Raji (cell line): Measurements from ENCODE around the gene RDH8.

Source experiments
- POLR2A ChIP-seq: IDR thresholded peaks from 2 replicates; pipeline ENCODE4 v1.6.1; 2011; ENCODE audit warnings: low read depth, low read length, control low read depth; ENCODE audit not compliant: insufficient read depth

RDH8 gene

DNA sequence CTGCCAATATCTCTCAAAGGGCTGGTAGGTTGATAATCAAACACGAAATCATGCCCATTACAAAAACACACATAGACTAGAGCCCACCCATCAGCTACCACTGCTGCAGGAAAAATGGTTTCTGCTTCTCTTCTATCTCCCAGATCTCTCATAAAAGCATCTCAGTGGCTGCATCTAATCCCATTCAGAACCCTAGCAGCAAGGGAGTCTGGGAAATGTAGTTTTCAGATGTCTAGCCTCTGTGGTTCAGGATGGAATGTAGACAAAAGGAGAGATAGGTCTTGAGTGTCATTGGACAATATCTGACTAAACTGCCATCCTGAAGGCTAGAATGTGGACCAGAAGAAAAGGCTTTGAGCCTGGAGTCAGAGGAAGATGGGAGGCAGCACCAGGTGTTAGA is 32.1 kb downstream of the RDH8 start:
- no peak for TF ChIP-seq POLR2A

DNA sequence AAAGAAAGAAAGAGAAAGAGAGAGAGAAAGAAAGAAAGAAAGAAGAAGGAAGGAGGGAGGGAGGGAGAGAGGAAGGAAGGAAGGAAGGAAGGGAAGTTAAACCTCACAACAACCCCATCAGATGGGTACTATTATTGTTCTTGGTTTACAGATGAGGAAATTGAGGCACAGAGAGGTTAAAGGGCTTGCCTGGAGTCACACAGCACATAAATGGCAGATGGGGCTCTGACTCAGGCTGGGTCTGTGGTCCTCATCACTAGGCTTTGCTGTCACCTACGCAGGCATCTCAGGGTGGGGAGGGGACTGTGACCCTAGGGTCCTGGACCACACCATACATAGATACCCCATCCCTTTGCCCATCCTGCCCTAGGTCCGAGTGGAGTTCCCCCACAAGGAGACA is 36.3 kb downstream of the RDH8 start:
- no peak for TF ChIP-seq POLR2A

DNA sequence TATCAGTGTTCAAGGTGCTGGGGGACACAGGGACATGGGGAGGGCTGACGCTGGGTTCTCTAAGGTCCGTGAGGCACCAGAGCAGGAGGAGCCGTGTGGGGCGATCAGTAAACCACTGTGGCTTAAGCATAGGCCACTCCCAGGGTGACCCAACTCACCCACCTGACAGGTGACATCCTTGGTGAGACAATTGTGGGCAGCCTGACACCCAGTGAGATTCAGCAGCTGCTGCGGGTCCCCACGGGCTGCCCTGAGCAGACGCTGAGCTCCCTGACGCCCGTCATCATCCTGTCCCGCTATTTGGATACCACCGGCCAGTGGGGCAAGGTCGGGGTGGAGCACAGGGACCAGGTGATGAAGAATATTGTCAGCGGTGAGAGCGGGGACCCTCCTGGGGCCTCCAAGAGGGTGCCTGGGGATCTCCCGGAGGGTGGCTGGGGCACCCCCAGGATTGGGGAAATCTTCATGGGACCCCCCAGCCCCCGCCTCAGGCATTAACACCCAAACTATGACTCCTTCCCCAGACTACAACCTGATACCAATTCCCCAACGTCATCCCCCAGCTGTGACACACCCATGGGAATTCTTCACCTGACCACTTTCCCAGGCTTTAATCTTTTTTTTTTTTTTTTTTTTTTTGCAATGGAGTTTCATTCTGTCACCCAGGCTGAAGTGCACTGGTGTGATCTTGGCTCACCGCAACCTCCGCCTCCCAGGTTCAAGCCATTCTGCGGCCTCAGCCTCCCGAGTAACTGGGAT is 39.5 kb downstream of the RDH8 start:
- no peak for TF ChIP-seq POLR2A

DNA sequence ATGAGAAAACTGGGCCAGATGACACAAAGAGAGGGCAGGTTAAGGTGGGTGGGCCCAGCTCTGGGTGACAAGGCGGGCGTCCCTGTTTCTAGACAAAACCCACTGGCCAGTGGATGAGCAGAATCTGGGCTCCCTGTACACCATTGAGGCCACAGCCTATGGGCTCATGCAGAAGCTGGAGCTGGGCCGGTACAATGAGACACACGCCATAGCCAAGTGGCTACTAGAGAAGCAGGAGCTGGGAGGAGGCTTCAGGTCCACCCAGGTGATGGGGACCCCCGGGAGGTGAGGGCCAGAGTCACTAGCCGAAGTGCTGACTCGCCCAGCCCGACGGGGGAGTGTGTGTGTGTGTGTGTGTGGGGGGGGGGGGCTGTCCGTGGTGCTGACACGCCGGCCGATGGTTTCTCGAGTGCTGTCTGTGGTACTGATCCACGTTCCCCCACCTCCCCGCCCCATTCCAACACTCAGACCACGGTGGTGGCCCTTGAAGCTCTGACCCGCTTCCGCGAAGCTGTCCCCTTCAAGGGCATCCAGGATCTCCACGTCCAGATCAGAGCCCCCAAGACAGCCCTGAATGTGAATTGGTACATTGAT is 48.5 kb downstream of the RDH8 start:
- no peak for TF ChIP-seq POLR2A

DNA sequence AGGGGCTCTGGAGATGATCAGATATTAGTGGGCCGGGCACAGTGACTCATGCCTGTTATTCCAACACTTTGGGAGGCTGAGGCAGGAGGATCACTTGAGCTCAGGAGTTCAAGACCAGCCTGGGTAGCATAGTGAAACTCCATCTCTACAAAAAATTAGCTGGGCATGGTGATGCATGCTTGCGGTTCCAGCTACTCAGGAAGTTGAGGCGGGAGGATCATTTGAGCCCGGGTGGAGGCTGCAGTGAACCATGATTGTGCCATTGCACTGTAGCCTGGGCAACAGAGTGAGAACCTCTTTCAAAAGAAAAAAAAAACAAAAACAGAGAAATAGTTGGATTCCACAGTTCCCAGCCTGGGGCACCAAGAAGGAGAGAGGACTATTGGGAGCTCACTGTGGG is 54.9 kb downstream of the RDH8 start:
- no peak for TF ChIP-seq POLR2A

DNA sequence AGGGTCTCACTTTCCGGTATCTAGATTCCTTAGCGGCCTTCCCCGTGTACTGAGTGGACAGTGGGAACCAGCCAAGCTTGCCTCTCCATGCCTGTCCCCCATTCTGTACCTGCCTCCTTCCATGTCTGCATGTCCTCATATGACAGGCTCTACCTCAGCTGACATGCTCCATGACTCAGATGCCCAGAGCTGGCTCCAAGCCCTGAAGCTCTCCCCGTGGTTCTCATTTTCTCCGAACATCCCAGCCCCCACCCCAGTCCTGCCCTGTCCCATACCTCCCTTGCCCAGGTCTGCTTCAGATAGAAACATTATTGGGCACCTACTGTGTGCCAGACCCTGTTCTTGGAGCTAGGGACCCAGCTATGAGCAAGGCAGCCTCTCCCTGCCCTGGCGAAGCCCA is 55.8 kb downstream of the RDH8 start:
- TF ChIP-seq POLR2A = no peak

DNA sequence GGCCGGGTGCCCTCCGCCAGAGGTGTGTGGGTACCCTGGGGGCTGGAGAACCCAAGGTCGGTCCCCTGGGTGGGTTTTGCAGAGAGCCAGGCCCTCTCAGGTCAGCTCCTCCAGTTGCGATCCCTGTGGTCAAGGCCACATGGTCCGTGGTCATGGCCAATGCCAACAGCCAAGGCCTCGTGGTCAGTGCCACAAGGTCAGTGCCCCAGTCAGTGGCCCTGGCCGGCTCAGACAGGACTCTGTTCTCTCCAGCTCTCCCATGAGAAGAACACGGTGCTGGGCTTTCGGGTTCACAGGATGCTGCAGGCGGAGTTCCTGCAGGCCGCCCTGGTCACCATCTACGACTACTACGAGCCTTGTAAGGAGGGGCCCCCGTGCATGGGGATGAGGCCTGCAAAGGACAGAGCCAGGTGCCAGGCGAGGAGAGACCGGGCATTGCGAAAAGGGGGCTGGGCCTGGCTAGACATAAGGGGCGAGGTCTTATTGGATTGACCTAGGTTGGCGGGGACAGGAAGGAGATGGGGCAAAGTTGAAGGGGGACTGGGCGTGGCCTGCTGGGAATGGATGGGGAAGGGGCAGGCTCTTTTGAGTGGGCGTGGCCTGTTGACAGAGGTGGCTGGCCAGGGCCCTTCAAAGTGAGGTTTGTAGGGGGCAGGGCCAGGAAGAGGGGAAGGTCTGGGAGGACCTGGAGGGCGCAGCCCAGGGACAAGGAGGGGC is 57.6 kb downstream of the RDH8 start:
- TF ChIP-seq POLR2A = no peak
